ENCODE measurements around the gene PECR.

Gene PECR

DNA sequence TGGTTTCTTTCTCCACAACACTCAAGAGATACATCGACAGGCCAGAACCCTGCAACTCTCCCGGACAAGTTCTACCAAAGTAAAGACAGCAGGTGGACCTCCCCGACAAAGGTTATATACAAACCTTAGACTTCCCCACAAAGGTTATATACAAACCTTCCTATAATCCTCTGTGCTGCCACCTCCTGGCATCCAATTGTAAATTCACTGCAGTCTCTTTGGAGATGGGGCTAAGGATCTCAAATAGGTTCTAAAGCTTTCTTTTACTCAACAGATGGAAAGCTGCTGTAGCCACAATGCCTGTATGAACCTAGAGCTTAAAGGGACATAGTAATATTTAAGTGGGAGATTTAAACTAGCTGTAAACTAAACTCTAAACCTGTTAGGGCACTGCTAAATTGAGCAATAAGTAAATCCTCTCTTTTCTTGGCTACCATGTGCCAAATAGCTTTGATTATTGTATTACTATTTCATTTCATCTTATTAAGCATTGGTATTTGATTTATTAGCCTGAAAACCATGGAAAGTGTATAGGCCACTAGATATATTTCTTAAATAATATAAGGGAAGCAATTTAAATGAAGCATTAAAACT lies 58.5 kb downstream of the PECR start:
- TF ChIP-seq TEAD4 (IDR thresholded peaks at IDR 0.05) (0 out of 2 replicates have a peak, but pooled peaks have one; percentile 22), RAD21 (IDR thresholded peaks at IDR 0.05; ENCODE audit: low read depth) (peak; percentile 46; the same call in 1 of the 2 replicates), TAF1 (IDR thresholded peaks at IDR 0.05; ENCODE audit: low read depth) (no peak), EGR1 (IDR thresholded peaks at IDR 0.05) (no peak)

DNA sequence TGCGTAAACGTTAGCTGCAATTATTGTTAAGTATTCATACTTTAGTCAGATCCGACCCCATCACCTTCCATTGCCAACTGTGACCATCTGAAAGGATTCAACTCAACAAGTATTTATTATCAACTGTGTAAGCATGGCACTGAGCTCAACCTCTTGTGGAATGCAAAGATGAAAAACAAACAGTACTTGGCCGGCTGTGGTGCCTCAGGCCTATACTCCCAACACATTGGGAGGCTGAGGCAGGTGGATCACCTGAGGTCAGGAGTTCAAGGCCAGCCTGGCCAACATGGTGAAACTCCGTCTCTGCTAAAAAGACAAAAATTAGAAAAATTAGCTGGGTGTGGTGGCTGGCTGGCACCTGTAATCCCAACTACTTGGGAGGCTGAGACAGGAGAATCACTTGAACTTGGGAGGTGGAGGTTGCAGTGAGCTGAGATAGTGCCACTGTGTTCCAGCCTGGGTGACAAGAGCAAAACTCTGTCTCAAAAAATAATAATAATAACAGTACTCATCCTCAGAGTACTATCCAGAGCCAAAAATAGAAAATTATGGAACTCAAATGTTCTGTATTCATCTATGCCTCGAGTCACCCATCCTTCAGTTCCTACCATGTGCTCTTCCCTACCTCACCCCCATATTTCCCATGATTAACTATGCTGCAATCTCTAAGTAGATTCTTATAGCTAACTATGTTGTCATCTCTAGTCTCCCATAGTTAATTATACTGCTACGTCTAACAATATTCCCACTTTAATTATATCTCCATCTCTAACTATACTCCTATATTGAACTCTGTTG lies 59.6 kb downstream of the PECR start:
- TF ChIP-seq CEBPB (IDR thresholded peaks at IDR 0.05) (no peak), EGR1 (IDR thresholded peaks at IDR 0.05) (no peak)
- TF ChIP-seq, protein P1, sequence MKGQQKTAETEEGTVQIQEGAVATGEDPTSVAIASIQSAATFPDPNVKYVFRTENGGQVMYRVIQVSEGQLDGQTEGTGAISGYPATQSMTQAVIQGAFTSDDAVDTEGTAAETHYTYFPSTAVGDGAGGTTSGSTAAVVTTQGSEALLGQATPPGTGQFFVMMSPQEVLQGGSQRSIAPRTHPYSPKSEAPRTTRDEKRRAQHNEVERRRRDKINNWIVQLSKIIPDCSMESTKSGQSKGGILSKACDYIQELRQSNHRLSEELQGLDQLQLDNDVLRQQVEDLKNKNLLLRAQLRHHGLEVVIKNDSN (IDR thresholded peaks at IDR 0.05): no peak

DNA sequence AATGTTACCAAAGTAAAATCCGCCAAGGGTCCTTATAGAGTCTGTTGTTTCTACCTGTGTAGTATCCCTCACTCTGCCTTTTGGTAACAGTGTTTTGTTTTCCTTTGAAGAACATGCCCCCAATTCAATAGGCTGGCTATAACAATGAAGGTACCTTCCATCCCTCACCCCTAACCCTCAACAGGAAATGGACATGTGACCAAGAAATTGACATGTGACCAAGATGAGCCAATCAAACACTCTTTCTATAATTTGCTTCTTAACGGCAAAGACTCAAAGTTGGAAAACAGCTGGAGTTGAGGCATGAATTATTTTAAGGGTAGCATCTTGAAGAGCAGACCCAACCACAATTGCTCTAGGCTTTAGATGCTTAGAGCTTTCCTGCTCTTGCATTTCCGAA lies 62.9 kb downstream of the PECR start:
- TF ChIP-seq, protein P1 (IDR thresholded peaks at IDR 0.05): peak; percentile 38
- TF ChIP-seq, protein P2, sequence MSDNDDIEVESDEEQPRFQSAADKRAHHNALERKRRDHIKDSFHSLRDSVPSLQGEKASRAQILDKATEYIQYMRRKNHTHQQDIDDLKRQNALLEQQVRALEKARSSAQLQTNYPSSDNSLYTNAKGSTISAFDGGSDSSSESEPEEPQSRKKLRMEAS (IDR thresholded peaks at IDR 0.05): no peak

DNA sequence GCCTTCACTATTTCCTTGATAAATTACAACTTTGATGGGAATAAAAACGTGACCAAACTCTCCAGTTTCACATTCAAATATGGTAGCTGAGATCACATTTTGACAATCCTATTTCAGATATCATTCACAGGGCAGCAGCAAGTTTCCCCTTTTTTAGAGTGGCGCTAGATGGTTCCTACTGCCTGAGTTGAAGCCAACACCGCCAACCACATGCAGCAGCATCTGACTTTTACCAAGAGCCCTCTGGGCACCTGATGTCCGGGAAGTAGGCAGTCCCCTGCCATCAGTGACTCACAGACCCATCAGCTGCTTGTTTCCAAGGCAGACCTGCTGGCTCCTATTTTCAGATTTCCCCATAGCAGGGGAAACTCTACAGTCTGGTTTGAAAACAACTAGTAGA lies 64.2 kb downstream of the PECR start:
- no peak for TF ChIP-seq TEAD4 (IDR thresholded peaks at IDR 0.05)
- no peak for TF ChIP-seq ZBTB7A (IDR thresholded peaks at IDR 0.05; ENCODE audit: low read depth)
- no peak for TF ChIP-seq EGR1 (IDR thresholded peaks at IDR 0.05)

DNA sequence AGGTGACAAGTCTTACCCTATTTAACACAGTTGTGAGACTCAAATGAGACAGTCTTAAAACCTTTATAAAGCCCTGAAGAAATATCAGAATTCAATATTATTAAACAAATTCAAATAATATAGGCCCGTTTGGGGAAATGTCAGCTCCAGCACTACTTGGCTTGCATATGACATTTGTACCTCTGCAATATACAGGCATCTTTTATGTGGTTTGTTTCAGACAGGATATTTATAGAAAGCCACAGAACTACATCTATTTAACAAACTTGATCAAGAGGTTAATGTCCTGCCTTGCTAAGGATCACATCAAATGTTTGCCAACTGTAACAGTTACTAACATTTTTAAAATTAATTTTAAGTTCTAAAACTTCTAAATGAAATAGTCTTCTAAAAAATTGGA lies 65.0 kb downstream of the PECR start:
- TF ChIP-seq CREB1 (IDR thresholded peaks at IDR 0.05; ENCODE audit: low read depth) (no peak), TAF1 (IDR thresholded peaks at IDR 0.05; ENCODE audit: low read depth) (no peak), CEBPB (IDR thresholded peaks at IDR 0.05) (no peak), ZBTB7A (IDR thresholded peaks at IDR 0.05; ENCODE audit: low read depth) (no peak), TCF12 (IDR thresholded peaks at IDR 0.05; ENCODE audit: low read depth) (no peak), YY1 (IDR thresholded peaks at IDR 0.05; ENCODE audit: low read depth) (no peak), TEAD4 (IDR thresholded peaks at IDR 0.05) (no peak), RAD21 (IDR thresholded peaks at IDR 0.05; ENCODE audit: low read depth) (no peak), EP300 (IDR thresholded peaks at IDR 0.05; ENCODE audit: borderline replicate concordance) (no peak), FOXM1 (IDR thresholded peaks at IDR 0.05; ENCODE audit: borderline replicate concordance, low read depth) (no peak), EGR1 (IDR thresholded peaks at IDR 0.05) (no peak)
- TF ChIP-seq, protein P2 (IDR thresholded peaks at IDR 0.05): no peak
- TF ChIP-seq, protein P1 (IDR thresholded peaks at IDR 0.05): no peak
- TF ChIP-seq, protein P3, sequence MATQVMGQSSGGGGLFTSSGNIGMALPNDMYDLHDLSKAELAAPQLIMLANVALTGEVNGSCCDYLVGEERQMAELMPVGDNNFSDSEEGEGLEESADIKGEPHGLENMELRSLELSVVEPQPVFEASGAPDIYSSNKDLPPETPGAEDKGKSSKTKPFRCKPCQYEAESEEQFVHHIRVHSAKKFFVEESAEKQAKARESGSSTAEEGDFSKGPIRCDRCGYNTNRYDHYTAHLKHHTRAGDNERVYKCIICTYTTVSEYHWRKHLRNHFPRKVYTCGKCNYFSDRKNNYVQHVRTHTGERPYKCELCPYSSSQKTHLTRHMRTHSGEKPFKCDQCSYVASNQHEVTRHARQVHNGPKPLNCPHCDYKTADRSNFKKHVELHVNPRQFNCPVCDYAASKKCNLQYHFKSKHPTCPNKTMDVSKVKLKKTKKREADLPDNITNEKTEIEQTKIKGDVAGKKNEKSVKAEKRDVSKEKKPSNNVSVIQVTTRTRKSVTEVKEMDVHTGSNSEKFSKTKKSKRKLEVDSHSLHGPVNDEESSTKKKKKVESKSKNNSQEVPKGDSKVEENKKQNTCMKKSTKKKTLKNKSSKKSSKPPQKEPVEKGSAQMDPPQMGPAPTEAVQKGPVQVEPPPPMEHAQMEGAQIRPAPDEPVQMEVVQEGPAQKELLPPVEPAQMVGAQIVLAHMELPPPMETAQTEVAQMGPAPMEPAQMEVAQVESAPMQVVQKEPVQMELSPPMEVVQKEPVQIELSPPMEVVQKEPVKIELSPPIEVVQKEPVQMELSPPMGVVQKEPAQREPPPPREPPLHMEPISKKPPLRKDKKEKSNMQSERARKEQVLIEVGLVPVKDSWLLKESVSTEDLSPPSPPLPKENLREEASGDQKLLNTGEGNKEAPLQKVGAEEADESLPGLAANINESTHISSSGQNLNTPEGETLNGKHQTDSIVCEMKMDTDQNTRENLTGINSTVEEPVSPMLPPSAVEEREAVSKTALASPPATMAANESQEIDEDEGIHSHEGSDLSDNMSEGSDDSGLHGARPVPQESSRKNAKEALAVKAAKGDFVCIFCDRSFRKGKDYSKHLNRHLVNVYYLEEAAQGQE (IDR thresholded peaks at IDR 0.05; ENCODE audit: low read depth): no peak

DNA sequence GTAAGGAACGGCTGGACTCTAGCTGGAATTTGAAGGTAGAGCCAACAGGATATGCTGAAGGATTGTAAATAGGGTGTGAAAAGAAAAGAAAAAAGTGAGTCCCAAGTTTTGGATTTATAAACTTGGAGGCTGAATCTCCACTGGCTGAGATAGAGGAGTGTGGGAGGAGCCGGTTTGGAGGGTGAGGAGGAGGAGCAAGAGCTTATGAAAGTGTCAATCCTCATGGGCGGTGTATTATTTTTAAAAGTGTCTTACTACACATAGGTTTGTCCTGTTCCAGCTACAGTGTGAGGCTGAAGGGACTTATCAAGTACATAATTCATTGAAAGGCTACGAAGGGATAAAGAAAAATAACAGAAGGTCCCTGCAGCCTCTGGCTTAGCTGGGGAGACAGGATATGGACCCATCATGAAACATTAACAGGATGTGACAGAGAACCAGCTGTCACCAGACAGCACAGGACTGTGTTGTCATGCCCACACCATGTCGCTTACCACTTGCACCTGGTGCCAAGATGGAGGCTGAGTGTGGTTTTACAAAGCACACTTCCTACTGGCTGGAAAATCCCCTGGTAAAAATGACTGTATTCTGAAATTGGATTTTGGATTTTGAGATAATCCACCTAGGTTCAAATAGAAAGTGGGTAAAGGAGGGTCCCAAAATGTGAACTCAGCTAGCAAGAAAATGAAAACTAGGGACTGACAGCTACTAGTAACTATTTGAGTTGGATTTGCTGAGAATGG lies 65.7 kb downstream of the PECR start:
- TF ChIP-seq CREB1 (IDR thresholded peaks at IDR 0.05; ENCODE audit: low read depth): no peak
- no peak for TF ChIP-seq CEBPB (IDR thresholded peaks at IDR 0.05)
- TF ChIP-seq FOXM1 (IDR thresholded peaks at IDR 0.05; ENCODE audit: borderline replicate concordance, low read depth): no peak
- TF ChIP-seq, protein P2 (IDR thresholded peaks at IDR 0.05): no peak

DNA sequence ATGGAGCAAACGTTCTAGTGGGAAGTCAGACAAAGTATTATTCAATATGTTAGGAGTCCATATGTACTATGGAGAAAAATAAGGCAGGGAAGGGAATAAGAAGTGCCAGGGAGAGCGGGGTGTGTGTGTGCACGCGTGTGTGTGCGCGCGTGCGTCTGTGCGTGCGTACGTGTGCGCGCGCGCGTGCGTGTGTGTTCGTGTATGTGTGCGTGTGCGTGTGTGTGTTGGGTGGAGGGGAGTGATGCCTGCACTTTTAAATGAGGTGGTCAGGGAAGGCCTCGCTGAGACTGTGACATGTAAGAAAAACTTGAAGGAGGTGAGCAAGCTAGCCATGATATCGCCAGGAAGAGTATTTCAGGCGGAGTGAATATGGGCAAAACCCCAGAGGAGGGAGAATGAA lies 66.6 kb downstream of the PECR start:
- TF ChIP-seq, protein P1 (IDR thresholded peaks at IDR 0.05): no peak
- TF ChIP-seq CREB1 (IDR thresholded peaks at IDR 0.05; ENCODE audit: low read depth): no peak
- TF ChIP-seq, protein P3 (IDR thresholded peaks at IDR 0.05; ENCODE audit: low read depth): no peak

All from Ishikawa (cell line).